GM21717 (cell line): ENCODE data around the gene RD3L.
"Not testable (repeated sequence)": the region's sequence is repeated elsewhere in the genome, so short reads cannot be mapped to it uniquely, and the experiment has no call there.

Experiments
- ATAC-seq: cut with Tn5 transposase; IDR thresholded peaks from one replicate; pipeline ENCODE4 v1.9.1; 2021; ENCODE audit warnings: mild to moderate bottlenecking, moderate library complexity; ENCODE audit not compliant: unreplicated experiment

Gene RD3L

GRCh38 chr14:103941973-103942736 is at the start of gene RD3L:
RD3L (minus strand) TSS chr14:103942529; CDS start chr14:103941695, 834 bp downstream.
- no peak for ATAC-seq

DNA sequence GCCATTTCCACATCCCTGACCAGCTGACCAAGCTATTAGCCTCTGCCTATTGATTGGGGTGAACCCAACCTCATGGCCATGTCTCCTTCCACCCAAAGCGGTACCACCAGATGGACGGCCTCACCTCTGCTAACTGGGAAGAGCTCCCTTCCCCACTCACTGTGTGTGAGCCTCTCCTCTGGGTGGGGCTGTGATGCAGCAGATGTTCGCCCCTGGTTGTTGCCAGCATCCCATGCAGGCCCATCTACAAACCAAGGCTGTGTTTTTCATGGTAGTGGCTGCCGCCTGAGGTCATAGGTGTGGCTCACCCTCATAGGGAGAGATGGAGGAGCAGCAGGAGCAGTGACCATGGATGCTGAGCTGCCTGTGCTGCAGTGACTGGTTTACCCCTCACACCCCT is 47.6 kb upstream of the RD3L start:
- no peak for ATAC-seq

- ATAC-seq: no peak
Measured at GRCh38 chr14:103989034-103989433, 46.7 kb upstream of the RD3L start.

DNA sequence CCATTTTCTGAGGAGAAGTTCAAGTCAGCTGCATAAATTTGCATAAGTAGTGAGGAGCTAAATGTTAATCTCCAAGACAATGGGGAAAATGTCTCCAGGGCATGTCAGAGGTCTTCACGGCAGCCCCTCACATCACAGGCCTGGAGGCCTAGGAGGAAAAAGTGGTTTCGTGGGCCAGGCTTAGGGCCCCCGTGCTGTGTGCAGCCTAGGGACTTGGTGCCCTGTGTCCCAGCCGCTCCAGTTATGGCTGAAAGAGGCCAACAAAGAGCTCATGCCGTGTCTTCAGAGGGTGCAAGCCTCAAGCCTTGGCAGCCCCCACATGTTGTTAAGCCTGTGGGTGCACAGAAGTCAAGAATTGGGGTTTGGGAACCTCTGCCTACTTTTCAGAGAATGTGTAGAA is 41.9 kb upstream of the RD3L start:
- no peak for ATAC-seq

- ATAC-seq: not testable (repeated sequence)
Measured at GRCh38 chr14:103980623-103981238, 38.4 kb upstream of the RD3L start.

DNA sequence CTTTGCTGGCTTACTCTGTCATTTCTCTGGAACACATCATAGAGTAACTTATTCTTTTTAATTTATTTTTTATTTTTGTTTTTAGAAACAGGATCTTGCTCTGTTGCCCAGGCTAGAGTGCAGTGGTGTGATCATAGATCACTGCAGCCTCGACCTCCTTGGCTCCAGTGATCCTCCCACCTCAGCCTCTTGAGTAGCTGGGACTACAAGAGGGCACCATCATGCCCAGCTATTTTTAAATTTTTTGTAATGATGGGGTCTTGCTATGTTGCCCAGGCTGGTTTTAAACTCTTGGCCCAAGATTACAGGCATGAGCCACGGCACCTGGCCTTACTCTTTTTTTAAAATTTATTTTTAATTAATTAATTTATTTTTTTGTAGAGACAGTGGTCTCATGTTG is 32.2 kb upstream of the RD3L start:
- ATAC-seq: no peak

- ATAC-seq: no peak
Measured at GRCh38 chr14:103973354-103973753, 31.0 kb upstream of the RD3L start.

- ATAC-seq: no peak
Measured at GRCh38 chr14:103969961-103970360, 27.6 kb upstream of the RD3L start.

DNA sequence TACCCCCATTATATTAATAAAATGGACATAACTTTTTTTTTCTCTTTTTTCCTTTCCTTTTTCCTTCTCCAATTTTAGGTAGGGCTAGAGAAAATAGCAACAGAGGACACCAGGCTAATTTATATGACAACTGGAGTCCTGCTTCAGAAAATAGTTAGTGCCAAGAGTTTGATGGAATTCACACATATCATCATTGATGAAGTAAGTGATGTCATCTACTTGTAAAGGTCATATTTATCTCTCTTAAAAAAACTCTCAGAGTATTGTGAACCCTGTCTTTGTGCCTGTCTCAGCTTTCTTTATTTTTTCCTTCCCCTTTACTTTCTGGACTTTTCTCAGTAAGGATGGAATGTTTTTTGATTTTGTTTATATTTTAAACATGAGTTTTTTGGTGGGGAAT is 24.3 kb upstream of the RD3L start:
- no peak for ATAC-seq

GRCh38 chr14:103961928-103962578 is 19.7 kb upstream of the RD3L start:
- ATAC-seq: no peak

GRCh38 chr14:103960457-103961055 is 18.2 kb upstream of the RD3L start:
- no peak for ATAC-seq

GRCh38 chr14:103949131-103949790 is 6.9 kb upstream of the RD3L start:
- no peak for ATAC-seq

DNA sequence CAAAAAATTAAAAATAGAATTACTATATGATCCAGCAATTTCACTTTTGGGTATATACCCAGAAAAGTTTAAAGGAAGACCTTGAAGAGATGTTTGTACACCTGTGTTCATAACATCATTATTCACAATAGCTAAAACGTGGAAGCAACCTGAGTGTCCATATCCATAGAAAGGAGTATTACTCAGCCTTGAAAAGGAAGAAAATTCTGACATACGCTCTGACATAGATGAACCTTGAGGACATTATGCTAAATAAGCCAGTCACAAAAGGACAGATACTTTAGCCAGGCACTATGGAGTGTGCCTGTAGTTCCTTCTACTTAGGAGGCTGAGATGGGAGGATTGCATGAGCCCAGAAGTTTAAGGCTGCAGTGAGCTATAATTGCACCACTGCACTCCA is 6.1 kb upstream of the RD3L start:
- no peak for ATAC-seq

DNA sequence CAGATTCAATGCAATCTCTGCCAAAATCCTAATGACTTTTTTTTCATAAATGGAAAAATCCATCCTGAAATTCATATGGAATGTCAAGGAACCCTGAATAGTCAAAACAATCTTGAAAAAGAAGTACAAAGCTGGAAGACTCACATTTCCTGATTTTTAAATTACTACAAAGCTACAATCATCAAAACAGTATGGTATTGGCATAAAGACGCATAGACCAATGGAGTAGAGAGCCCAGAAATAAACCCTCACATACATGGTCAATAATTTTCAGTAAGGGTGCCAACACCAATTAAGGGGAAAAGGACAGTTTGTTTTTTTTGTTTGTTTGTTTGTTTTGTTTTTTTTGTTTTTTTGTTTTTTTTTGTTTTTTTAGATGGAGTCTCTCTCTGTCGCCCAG is 4.6 kb upstream of the RD3L start:
- no peak for ATAC-seq

- ATAC-seq: no peak
Measured at GRCh38 chr14:103943673-103944072, 1.3 kb upstream of the RD3L start.

DNA sequence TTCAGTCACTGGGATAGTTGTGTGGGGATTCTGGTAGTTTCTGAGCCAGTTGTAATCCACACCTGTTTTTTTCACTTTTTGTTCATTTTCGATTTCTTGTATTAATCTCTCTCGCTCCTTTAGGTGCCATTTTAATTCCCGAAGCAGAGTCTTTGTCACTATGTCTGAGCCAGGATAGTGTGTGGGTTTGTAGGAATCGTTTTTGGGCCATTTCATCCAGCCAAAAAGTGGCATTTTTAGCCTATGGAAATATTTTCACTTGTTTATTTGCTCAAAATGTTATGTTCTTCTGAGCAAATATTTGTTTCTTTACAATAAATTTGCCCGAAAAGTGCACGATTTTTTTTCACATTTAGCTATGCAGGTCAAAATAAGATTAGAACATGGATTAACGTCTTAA is 867 bp downstream of the RD3L start:
- ATAC-seq: no peak

DNA sequence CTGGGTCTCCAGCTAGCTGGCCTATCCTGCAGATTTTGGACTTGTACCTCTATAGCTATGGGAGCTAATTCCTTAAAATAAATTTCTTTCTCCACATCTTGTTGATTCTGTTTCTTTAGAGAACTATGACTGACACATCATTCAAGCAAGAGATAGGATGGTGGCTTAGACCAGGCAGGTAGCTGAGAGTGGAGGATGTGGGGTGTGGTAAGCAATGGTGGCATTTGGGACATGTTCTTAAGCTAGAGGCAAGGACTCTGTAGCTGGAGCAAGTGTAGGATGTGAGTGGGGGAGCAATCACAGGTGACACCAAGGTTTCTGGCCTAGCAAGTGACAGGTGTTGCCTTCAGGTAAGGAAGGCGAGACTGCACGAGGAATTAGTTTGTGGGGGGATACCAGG is 7.2 kb downstream of the RD3L start:
- no peak for ATAC-seq

GRCh38 chr14:103932791-103933490 is 9.4 kb downstream of the RD3L start:
- no peak for ATAC-seq

DNA sequence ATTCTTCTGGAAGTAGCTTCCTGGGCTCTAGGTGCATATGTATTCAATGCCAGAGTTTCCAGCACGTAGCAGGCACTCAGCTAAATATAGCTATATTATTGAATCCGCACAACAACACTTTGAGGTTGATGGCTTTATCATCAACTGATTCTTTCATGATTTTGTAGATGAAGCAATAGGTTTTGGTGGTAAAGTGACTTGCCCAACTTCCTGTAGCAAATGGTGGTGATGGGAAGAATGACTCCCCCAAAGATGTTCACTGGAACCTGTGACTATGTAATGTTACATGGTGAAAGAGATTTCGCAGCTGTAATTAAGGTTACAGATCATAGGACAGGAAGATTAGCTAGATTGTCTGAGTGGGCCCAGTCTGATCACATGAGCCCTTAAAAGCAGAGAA is 10.9 kb downstream of the RD3L start:
- no peak for ATAC-seq

DNA sequence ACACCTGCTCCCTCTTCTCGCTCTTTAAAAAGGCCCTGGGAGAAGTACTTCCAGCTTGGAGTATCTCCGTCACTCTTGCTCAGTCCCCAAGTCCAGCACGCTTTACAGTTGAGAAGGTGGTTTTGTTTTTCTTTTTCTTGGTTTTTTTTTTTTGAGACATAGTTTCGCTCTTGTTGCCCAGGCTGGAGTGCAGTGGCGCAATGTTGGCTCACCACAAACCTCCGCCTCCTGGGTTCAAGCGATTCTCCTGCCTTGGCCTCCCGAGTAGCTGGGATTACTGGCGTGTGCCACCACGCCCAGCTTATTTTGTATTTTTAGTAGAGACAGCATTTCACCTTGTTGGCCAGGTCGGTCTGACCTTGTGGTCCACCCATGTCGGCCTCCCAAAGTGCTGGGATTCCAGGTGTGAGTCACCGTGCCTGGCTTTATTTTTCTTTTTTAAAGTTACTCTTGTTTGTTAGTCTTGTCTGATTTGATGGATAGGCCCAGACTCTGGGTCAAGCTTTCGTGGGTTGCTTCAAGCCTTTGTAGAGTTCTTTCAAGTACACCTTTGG is 12.2 kb downstream of the RD3L start:
- ATAC-seq: no peak
